ENCODE results near the gene EPHA8.
A peak's percentile ranks its signal among the peaks of the same experiment; 100 is the strongest.

The EPHA8 gene

DNA sequence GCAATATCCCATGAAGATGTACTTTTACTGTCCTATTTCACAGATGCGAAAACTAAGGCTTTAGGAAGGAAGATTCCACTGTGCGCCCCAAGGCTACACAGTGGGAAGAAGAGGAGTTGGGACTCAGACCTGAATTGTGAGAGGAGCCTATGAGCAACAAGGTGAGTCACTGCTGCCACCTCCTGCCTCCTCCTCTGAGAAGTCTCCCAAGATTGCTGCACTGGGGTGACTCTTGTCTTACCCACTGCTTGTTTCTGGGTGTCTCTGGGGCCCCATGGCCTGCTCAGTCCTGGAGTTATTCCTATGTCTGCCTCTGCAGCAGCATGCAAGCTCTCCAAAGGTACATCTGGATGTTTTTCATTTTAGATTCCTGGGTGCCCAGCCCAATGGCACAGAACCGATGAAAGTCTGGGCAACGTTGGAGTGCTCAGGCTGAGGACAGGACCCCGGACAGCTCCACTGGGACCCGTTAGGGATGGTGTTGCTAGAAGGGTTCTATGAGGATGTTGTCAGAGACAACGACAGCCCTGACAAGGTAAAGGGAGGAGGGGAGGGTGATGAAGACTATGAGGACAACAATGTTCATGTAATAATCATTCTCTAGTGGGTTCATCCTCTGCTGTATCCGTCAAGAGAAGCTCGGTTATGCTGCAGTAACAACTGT lies 62.1 kb downstream of the EPHA8 start:
- DNase-seq, result no peak

DNA sequence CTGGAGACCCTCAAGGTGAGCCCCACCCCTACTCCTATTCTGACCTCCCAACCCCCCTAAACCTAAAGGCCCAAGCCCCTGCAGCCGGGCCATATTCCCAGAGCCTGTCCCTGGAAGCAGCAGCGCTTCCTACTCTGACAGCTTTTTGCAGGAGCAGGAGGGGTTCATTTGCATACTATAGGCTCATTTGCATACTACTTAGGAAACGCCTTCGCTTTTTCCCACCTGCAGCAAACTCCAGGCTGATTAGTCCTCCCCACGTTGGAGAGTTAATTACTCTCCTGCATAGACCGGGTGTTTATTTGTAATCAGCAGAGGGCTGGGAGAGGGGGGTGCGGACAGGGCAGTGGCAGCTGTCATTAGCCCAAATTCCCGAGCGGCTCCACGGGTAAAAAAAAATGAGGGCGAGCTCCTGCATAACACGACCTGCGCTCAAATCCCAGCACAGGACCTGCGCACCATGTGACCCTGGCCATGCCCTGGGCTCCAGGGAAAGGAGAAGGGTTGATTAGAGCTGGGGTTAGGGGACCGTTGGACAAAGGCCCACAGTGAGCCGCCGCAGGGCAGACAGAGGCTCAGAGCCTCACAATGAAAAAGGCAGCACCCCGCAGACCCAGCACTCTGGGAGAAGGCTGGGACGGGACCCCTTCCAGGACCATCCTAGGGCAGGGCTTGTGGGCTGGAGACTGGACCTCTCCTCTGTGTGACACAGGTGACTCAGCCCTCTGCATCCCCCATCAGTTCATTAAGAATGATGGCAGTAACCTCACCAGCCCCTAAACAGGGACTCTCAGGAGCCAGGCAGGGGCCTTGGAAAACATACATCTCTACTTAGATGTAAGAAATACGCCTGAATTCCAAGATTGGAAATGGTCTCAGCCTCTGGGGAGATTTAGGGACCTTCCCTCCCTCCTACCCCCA lies 63.2 kb downstream of the EPHA8 start:
- DNase-seq, result no peak

DNA sequence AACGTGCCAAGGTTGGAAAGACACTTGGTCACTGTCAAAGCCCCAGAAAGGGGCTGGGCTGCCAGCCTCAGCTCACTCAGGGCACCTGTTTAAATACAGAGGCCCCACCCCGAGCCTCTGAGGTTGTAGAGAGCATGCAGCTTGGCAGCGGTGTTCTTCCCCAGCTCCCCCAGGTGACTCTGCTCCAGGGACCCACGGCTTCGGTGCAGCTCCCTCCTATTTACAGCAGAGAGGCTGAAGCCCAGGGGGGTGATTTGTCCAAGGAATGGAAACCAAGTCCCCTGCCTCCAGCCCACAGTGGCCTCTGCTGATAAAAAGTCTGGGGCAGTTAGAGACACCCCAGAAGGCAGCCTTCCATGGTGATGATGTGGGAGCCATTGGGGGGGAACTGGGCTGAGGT lies 64.0 kb downstream of the EPHA8 start:
- no peak for DNase-seq

DNA sequence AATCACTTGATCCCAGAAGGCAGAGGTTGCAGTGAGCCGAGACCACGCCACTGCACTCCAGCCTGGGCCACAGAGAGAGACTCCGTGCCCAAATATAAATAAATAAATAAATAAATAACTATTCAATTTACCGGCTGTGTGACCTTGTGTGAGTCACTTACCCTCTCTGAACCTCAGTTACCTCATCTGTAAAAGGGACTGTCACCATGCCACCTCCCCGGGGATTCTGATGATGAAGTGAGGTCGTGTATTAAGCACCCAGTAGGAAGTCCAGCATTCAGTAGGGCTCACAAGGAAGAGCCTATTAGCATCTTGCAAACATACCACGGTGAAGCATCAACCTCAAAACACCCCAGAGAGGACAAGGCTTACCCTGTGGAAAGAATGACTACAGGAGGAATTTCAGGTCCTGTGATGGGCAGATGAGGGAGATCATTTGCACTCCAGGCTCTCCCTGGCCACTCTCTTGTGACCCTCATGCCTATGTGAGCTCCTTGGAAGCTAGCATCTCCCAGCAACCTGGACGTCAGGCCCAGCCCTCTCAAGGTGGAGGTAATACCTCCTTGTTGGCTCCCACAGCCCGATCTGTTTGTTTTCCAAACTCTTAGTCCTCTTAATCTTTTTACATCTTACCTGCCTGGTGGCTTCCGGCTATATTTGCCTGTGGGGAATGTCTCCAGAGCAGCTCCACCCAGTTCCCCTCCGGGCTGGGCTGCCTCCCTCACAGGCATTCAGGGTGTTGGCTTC lies 65.6 kb downstream of the EPHA8 start:
- no peak for DNase-seq

DNA sequence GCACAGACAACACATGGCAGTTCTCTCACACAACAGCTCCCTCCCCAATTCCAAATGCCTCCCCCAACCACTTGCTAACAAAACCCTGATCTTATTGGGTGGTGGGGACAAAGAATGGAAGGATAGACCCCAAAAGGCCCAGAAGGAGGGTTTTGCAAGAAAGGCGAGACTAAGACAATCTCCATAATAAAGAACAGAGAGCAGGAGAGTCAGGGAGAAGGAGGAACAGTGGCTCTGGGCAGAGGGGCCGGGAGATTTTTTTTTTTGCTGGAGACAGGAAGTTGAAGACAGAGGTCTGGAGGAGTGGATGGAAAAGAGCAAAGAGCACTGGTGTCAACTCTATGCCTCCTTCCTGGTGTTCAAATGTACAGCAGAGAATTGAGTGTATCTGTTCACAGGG lies 66.6 kb downstream of the EPHA8 start:
- DNase-seq, result no peak

DNA sequence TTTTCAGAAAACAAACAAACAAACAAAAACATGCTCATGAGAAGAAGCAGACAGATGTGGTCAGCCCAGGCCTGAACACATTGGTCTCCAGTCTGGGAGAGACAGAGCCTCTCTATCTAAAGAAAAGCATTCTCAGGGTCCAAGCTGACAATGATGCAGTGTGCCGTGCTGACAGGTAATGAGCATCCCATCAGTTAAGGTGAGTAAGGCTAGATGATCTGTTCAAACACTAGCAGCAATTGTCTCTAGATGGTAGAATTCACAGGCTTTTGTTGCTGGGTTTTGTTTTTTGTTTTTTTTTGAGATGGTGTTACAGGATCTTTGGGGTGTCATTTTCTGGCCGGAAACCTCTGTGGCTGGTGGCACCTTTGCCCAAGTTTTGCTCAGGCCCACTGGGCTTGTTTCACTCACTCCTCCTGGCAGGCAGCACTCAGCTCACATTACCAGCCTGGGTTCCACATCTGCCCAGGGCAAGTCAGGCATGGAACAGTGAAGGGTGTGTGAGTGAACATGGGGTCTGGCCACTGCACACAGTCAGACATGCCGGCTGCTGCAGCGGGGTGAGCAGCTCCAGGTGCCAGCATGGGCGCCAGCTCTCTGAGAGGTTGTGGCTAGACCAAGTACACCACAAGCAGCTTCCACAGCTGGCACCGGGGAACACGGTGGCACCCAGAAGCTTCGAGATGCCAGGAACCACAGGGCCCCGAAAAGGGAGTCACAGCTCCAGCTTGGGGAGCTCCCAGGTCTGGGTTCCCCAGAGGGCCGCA lies 70.6 kb downstream of the EPHA8 start:
- no peak for DNase-seq

DNA sequence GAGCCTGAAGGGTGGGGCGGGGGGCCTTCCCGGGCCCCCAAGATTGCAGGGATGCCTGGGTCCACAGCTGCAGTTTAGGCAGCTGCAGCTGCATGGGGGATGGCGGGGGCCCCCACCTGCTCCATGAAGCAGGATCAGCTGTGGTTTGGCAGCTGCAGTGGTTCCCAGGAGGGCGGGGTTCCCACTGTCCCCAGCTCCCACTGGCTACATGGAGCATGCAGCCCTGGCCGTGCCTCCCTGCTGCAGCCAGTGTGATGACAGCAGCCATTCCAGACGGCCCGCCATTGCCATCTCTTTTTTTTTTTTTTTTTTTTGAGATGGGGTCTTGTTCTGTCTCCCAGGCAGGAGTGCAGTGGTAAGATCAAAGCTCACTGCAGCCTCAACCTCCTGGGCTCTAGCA lies 72.1 kb downstream of the EPHA8 start:
- DNase-seq, result no peak

DNA sequence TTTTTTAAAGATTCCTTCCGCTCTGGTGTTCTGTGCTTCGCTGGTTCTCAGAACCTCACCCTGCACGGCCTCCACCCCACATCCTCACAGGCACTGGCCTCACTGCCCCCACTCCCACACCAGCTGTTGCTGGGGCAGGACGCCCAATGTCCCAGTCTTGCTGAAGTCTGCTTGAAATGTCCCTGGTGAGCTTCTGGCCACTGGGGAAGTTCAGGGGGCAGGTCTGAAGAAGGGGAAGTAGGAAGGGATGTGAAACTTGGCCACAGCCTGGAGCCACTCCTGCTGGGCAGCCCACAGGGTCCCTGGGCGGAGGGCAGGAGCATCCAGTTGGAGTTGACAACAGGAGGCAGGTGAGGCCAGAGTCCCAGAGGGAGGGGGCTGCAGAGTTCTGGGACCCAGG lies 73.1 kb downstream of the EPHA8 start, which contains the start of gene C1QA:
TSS of gene C1QA (plus strand) at position 276 of the 400 bp plus-strand sequence. CDS start 989 bp downstream, outside the sequence.
- no peak for DNase-seq

DNA sequence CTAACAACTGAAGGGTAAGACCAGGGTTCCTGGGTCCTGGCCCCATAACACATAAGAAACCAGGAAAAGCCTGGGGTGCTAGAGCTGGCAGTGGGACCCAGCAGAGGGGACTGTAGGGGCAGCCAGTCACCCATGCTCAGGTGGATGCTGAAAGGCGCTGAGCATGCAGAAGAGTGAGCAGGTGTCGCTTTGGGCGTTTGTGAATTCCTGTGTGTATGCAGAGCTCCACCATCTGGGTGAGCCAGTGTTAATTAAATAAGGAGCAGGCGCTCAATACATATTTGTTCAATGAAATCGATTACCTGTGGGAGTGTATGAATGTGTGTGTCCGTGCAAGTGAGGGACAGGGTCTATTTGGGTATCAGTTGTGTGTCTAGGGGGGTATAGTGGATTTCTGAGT lies 73.6 kb downstream of the EPHA8 start:
- DNase-seq, result no peak

DNA sequence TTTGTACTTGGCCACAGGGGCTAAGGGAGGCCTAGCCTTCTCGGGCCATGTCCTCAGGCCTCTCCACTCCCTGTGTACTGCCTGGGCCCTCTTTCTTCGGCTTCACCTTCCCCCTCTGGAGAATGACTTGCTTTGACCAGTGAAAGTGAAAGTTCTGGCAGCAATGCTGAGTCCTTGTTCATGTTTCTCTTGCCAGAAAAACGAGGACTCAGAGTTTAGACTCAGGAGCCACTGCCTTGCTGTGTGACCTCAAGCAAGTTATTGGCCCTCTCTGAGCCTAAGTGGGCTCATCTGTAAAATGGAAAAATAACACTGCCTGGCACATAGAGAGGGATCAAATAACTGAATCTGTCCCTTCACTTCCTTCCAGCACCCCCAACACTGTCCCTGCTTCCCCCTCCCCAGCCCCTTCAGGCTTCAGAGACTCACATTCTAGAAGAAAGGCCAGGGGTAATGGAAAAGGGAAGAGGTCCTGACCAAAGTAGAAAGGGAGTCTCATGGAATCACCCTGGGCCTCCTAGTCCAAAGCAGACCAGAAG lies 74.7 kb downstream of the EPHA8 start:
- no peak for DNase-seq

DNA sequence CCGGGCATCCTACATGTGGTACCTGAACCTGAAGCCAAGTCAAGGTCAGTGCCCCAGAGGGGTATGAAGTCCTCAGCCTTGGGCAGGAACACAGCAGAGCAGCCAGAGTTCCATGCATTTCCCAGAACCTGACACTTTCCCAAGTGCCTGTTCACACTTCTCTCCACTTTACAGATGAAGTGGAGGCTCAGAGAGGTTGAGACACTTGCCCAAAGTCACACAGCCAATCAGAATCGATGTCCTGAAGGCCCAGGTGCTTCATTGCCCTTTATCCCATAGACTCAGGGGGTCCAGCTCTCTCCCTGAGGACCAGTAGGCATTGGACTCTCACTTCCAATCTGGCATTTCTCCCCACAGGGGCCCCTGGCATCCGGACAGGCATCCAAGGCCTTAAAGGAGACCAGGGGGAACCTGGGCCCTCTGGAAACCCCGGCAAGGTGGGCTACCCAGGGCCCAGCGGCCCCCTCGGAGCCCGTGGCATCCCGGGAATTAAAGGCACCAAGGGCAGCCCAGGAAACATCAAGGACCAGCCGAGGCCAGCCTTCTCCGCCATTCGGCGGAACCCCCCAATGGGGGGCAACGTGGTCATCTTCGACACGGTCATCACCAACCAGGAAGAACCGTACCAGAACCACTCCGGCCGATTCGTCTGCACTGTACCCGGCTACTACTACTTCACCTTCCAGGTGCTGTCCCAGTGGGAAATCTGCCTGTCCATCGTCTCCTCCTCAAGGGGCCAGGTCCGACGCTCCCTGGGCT lies 75.4 kb downstream of the EPHA8 start:
- no peak for DNase-seq

DNA sequence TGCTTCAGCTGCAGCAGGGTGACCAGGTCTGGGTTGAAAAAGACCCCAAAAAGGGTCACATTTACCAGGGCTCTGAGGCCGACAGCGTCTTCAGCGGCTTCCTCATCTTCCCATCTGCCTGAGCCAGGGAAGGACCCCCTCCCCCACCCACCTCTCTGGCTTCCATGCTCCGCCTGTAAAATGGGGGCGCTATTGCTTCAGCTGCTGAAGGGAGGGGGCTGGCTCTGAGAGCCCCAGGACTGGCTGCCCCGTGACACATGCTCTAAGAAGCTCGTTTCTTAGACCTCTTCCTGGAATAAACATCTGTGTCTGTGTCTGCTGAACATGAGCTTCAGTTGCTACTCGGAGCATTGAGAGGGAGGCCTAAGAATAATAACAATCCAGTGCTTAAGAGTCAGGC lies 76.0 kb downstream of the EPHA8 start:
- DNase-seq, result no peak

DNA sequence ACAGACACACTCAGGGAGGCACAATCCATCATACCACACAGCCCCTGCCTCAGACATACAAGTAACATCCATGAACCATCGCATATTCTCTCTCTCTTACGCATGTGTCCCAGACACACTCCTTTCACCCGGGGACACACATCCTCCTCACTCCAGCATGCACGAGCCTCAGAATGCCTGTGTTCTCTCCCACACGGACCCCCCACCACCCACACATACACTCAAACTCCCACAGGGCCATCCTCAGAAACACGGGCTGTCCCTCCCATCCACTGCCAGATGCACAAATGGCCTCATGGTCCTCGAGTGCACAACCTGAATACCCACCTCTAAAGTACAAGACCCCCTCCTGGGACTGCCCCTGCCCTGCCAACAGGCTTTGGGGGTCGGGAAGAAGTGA lies 78.0 kb downstream of the EPHA8 start:
- no peak for DNase-seq

DNA sequence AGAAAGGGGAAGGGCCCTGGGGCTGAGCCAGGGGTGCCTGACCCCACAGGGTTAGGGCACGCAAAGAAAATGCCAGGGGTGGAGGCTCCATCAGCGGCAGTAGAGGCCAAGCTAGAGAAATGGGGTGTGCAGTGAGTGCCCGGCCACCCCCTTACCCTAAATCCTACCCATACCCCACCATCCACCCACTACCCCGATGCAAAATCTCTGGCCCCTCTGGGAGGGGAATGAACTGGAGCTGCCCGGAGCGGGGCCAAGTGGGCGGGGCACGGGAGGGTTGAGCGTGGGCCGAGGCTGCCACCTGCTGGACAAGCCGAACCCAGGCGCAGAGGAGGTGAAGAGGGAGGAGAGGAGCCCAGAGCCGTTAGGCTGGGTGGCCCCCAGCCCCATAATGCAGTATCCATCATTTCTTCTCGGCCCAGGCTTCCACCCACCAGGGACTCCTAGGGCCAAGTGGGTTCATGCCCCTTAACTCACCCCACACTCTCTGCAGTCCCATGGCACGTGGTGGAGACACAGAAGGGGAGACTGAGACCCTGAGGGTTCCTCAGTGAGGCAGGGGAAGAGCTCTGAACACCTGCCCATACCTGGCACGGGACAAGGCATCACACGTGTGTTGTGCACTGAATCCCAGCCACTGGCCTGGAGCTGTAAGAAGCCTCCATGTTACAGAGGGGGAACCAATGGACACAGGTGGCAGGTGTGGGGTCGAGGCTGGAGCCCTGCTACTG lies 78.8 kb downstream of the EPHA8 start:
- peak; percentile 68 for DNase-seq

DNA sequence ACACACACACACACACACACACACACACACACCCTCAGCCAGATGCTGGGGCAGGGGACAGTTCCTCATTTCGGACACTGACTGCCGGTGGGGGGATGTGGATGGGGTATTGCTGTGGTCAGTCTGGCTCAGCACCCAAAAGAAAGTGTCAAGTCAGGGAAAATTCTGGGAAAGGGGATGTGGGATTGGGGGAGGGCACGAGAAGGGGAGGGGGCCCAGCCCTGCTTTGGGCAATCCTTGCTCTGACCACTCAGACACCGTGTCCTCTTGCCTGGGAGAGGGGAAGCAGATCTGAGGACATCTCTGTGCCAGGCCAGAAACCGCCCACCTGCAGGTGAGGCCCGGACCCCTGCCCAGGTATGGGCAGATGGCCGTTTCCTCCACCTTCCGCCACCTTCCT lies 80.1 kb downstream of the EPHA8 start, which contains the start of gene C1QC:
TSS of gene C1QC (plus strand) at position 253 of the 400 bp plus-strand sequence. CDS start 391 bp downstream, outside the sequence.
- DNase-seq, result no peak

DNA sequence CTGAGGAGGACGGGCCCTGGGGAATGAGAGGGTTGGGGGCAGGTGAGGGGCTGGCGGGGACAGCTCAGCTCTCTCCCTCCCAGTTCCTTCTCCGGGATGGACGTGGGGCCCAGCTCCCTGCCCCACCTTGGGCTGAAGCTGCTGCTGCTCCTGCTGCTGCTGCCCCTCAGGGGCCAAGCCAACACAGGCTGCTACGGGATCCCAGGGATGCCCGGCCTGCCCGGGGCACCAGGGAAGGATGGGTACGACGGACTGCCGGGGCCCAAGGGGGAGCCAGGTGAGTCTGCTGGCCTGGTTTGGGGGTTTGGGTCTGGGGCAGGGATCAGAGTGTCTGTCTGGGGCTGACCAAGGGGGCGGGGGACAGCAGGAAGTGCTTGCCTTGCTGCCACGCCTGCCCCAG lies 80.6 kb downstream of the EPHA8 start:
- DNase-seq, result no peak

DNA sequence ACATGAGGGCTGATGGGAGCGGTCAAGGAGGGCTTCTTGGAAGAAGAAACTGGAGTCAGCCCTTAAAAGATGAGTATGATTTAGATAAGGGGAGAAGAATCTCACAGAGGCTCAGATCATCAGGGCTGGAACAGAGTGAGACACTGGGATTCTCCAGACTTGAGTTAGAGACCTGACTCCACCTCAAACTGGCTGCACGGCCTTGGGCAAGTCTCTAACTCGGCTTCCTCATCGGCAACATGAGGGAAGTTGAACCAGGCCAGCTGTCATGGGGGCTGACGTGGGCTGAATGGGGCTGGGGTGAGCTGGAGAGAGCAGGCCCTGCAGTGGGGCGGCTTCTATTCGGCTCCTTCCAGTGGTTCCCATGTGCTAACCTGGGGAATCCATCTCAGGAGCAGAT lies 82.6 kb downstream of the EPHA8 start:
- no peak for DNase-seq

DNA sequence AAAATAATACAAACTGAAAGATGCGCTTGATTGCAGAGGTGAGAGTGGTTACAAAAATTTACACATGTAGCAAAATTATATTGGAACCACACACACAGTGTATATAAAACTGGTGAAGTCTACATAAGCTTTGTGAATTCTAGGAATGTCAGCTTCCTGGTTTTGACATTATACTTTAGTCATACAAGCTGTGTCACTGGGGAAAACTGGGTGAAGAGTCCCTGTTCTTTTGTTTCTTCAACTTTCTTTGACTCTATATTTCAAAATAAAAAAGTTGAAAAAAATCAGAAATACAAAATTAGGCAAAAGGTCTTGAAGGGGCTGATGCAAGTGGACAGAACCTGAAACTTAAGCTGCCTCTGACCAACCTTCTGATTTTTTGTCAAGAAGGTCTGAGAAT lies 83.1 kb downstream of the EPHA8 start:
- DNase-seq, result no peak

DNA sequence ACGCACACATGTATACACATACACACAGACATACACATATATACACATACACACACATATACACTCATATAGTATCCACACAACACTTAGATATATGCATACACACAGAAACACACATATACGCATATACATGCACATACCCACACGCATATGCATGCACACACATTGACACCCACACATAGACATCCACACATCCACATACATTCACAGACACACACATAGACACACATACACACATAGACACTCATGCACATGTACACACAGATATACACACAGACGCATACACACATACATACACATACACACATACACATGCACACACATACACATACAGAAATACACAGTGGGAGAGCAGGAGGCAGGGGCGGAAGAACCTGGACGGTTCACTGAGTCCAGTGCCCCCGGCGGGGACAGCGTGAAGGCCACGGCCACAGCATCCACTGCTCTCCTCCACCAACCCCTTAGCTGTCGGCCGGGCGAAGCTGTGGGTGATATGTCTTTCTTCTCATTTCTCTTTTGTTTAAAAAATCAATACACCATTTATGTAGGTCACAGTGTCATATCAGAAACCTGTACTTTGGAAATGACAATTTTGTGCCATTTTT lies 86.9 kb downstream of the EPHA8 start:
- DNase-seq, result no peak
